Bronchial epithelial cell (primary cell): Measurements from ENCODE around the gene GPX2. TPM values are rescaled to one million over a fixed set of nuclear protein-coding genes. Genes with fewer than 3 reads are reported as not detected.
A peak's percentile ranks its signal among the peaks of the same experiment; 100 is the strongest.

Experiments
- DNase-seq: peaks from one replicate; pipeline ENCODE4 v3.0.0-alpha.2; 2010; ENCODE audit warnings: low read depth
- FAIRE-seq: peaks from 2 replicates; lab custom pipeline; 2011; peaks lifted over from hg19 to GRCh38; lab: Jason Lieb, UNC
- H3K27me3 ChIP-seq: 2 replicates; pipeline ENCODE4 v1.5.1; 2011; ENCODE audit warnings: low read length; ENCODE audit not compliant: control insufficient read depth, insufficient read depth
- H3K36me3 ChIP-seq: 2 replicates; pipeline ENCODE4 v1.5.1; 2011; ENCODE audit warnings: low read length; ENCODE audit not compliant: control insufficient read depth, insufficient read depth
- H3K4me3 ChIP-seq: 2 replicates; pipeline ENCODE4 v1.5.1; 2011; ENCODE audit warnings: mild to moderate bottlenecking, low read depth, low read length, control low read depth
- total RNA-seq: library from RNA; depleted of rRNA; stranded (reverse); fragments of >200 nt; gene quantifications from 2 replicates; pipeline ENCODE4 v1.2.1, GENCODE V29; 2014
- TF ChIP-seq, protein P1 (sequence below): IDR thresholded peaks from 2 replicates; pipeline ENCODE4 v1.5.1; 2011; ENCODE audit warnings: mild to moderate bottlenecking, moderate library complexity, low read length, control low read depth, inconsistent platforms; ENCODE audit not compliant: insufficient read depth, severe bottlenecking

Gene GPX2
- total RNA-seq, 1 donor from 2014 or later, result 1.3 TPM

DNA sequence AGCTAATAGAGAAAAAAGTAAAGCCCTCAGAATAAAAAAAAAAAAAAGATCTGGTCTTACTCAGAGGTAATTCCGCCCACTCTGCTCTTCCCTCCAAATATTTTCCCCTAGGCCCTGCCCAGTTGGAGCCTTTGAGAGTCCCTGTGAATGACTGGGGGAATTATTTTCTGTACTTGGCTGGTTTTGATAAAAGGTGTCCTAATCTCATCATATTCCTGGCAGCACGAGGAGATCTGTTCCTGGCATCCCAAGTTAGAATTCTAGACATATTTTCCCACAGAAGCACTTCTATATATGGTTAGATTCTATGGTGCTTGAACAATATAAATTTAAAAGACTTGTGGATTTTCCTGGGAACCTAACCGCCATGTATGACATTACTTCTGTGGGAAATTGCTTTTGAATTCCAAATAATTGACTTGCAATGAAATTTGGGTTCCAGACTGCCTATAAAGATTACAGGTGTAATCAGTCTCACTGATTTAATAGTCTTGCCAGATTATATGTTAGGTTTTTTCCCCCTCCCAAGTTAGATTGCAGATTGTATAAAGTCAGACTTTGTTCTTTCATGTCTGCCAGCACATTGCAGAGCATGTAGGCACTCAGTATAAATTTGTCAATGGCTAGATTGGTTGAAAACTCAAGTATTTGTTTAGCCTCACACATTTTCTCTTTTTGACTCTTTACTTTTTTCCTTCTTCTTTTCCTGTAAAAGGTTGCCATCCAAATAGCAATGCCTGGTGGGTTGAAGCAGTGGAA lies 12.3 kb downstream of the GPX2 start:
- Histone ChIP-seq H3K4me3 (no peak overlapping the region), H3K36me3 (peaks cover 11% of the 10 kb centered on the region), H3K27me3 (no peaks in the 10 kb centered on the region)
- DNase-seq, result no peak
- FAIRE-seq, result no peak
- TF ChIP-seq, protein P1, sequence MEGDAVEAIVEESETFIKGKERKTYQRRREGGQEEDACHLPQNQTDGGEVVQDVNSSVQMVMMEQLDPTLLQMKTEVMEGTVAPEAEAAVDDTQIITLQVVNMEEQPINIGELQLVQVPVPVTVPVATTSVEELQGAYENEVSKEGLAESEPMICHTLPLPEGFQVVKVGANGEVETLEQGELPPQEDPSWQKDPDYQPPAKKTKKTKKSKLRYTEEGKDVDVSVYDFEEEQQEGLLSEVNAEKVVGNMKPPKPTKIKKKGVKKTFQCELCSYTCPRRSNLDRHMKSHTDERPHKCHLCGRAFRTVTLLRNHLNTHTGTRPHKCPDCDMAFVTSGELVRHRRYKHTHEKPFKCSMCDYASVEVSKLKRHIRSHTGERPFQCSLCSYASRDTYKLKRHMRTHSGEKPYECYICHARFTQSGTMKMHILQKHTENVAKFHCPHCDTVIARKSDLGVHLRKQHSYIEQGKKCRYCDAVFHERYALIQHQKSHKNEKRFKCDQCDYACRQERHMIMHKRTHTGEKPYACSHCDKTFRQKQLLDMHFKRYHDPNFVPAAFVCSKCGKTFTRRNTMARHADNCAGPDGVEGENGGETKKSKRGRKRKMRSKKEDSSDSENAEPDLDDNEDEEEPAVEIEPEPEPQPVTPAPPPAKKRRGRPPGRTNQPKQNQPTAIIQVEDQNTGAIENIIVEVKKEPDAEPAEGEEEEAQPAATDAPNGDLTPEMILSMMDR, result no peak

DNA sequence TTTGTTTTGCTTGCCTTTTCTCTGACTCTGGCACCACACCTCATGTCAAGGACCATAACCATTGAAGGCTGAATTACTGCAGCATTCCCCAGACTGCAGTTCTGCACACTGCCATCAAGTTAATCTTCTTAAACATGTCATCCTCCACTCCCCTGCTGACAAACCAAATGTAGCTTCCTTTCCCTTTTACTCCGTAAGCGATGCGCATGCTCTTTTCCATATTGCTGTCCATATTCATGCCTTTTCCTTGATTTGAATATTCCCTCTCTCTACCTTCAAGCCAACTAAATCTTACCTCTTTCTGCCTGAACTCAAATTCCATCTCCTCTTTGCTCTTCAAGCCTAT lies 13.6 kb downstream of the GPX2 start:
- TF ChIP-seq, protein P1, result no peak
- H3K4me3 ChIP-seq, result no peak overlapping the region
- peaks cover 12% of the 10 kb centered on the region for H3K36me3 ChIP-seq
- no peaks in the 10 kb centered on the region for H3K27me3 ChIP-seq
- no peak for FAIRE-seq
- no peak for DNase-seq

DNA sequence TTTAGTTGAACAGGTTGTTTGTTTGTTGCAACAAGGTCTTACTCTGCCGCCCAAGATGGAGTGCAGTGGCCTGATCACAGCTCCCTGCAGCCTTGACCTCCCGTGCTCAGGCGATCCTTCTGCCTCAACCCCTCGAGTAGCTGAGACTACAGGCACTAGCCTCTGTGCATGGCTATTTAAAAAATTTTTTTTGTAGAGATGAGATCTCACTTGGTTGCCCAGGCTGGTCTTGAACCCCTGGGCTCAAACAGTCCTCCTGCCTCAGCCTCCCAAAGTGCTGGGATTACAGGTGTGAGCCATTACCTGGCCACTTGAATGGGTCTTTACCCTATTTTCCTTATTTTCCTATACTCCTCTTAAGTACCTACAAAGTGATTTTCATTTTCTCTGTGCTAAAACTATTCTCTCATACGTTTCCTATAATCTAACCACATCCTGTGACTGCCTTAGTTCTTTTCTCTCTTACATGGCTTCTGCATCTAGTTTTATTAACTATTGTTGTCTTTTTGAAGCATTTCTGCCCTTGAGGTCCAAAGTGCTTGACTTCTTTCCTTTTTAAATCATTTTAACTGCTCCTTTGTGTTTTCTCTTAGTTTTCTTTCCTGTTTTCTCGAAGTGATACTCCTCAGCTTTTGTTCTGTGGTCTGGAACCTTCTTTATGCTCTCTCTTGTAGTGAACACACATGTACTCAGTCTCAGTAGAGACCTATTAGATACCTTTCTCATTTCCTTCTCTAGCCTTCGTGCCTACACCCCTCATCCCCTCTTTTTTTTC lies 14.1 kb downstream of the GPX2 start:
- TF ChIP-seq, protein P1, result no peak
- no peaks in the 10 kb centered on the region for H3K27me3 ChIP-seq
- DNase-seq (no peak), FAIRE-seq (no peak)
- H3K4me3 ChIP-seq, result no peak overlapping the region
- H3K36me3 ChIP-seq, result peaks cover 12% of the 10 kb centered on the region

DNA sequence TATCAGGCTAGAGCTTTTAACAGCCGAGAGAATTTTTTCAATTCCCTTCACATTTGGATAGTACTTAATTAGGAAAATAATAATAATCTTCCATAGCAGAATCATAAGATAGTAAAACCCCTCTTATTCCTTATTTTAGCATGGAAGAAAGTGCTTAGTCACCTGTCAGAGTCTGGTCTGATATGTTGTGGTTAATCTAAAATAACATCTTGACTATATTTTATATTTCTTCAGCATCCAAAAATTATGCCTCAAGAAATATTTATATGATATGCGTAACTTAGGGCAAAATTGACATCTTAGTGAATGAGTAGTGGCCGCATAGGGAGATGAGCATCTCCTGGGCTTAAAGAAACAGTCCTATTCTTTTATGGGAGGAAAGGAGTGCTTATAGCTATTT lies 15.5 kb downstream of the GPX2 start:
- TF ChIP-seq, protein P1, result no peak
- FAIRE-seq, result no peak
- Histone ChIP-seq H3K36me3 (peaks cover 11% of the 10 kb centered on the region), H3K27me3 (no peaks in the 10 kb centered on the region), H3K4me3 (no peak overlapping the region)
- DNase-seq, result no peak

DNA sequence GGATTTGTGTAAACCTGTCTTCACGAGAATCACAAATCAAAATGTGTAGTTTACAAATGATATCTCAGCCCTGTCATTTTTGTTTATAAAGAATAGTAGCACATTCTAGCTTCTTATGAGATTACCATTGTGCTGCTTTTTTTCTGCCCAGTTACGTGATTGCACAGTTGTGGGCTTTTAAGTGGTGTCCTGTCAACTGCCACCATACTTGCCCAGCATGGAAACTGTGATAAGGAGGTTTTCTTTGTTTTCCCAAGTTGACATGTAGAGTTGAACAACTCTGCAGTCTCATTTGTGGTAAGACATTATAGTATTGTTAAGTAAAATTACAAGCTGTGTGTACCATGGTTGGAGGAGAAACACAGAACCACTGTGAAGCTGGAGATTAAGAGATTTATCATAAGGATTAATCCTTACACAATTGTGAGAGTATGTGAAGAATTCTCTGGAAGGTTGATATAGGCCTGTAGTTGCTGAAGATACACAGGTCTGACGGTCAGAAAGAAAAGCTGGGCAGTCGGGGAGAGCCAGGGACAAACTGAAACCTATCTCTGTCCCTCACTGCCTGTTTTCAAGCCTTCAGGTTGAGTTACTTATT lies 16.0 kb downstream of the GPX2 start:
- Histone ChIP-seq H3K27me3 (no peaks in the 10 kb centered on the region), H3K36me3 (peaks cover 11% of the 10 kb centered on the region), H3K4me3 (no peak overlapping the region)
- FAIRE-seq (peak; percentile 73), DNase-seq (no peak)
- TF ChIP-seq, protein P1, result no peak
